ENCODE data around the gene ZNF407.

ZNF407 gene

DNA sequence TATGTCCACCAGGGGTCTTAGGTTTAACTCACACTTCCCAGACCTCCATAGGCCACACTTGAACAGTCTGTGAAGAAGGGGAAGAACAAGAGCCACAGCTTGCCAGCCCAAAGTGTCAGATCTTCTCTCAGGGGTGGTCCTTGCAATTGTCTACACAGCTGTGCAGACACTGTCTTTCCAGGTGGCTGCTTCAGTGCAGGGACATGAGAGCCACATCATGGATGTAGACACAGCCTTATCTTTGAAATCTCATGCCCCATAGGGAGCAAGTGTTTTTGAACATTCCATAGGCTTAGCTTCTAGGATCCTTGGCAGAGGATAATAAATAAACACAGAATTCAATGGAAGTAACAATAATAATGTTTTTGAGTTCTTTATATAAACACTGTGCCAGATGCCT lies 6.7 kb downstream of the ZNF407 start:
- Mint-ChIP-seq H3K27me3 (no peaks in the 10 kb centered on the region), H3K36me3 (ENCODE audit: low read depth) (peaks cover 15% of the 10 kb centered on the region), H3K4me1 (ENCODE audit: low read depth) (peaks cover 31% of the 10 kb centered on the region), H3K27ac (no peak overlapping the region), H3K4me3 (no peak overlapping the region), H3K9me3 (peaks cover 9% of the 10 kb centered on the region)
- intact Hi-C loops (cut with micrococcal nuclease), result no loop called here

- Mint-ChIP-seq H3K36me3 (ENCODE audit: low read depth) (peaks cover 15% of the 10 kb centered on the region), H3K9me3 (peaks cover 9% of the 10 kb centered on the region), H3K4me3 (no peak overlapping the region), H3K27me3 (no peaks in the 10 kb centered on the region), H3K4me1 (ENCODE audit: low read depth) (peaks cover 35% of the 10 kb centered on the region), H3K27ac (no peak overlapping the region)
- intact Hi-C loops (cut with micrococcal nuclease), result no loop called here
Observed at GRCh38 chr18:74604774-74605173, 7.1 kb downstream of the ZNF407 start.

DNA sequence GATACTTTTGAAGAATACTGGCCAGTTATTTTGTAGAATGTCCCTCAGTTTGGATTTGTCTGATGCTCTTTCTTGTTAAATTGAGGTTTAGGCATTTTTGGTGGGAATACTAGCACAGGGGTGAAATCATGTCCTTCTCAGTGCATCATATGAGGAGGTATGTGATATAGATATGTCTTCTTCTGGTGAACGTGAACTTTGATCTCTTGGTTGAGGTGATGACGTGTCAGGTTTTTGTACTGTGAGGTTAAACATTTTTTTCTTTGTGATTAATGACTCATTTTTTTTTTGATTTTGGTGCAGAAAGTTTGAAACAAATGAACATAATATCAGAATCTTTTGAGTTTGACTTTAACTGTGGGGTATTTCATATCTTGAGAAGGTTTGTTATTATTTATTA lies 11.0 kb downstream of the ZNF407 start:
- H3K27ac Mint-ChIP-seq, result no peak overlapping the region
- no peaks in the 10 kb centered on the region for H3K9me3 Mint-ChIP-seq
- no peaks in the 10 kb centered on the region for H3K27me3 Mint-ChIP-seq
- no peak overlapping the region for H3K4me3 Mint-ChIP-seq
- peaks cover 4% of the 10 kb centered on the region for H3K36me3 Mint-ChIP-seq (ENCODE audit: low read depth)
- intact Hi-C loops (cut with micrococcal nuclease), result no loop called here
- peaks cover 33% of the 10 kb centered on the region for H3K4me1 Mint-ChIP-seq (ENCODE audit: low read depth)

GRCh38 chr18:74609535-74609934 lies 11.9 kb downstream of the ZNF407 start:
- intact Hi-C loops (cut with micrococcal nuclease), result no loop called here
- Mint-ChIP-seq H3K36me3 (ENCODE audit: low read depth) (no peaks in the 10 kb centered on the region), H3K4me3 (no peak overlapping the region), H3K4me1 (ENCODE audit: low read depth) (peaks cover 27% of the 10 kb centered on the region), H3K27ac (no peak overlapping the region), H3K27me3 (no peaks in the 10 kb centered on the region), H3K9me3 (no peaks in the 10 kb centered on the region)

DNA sequence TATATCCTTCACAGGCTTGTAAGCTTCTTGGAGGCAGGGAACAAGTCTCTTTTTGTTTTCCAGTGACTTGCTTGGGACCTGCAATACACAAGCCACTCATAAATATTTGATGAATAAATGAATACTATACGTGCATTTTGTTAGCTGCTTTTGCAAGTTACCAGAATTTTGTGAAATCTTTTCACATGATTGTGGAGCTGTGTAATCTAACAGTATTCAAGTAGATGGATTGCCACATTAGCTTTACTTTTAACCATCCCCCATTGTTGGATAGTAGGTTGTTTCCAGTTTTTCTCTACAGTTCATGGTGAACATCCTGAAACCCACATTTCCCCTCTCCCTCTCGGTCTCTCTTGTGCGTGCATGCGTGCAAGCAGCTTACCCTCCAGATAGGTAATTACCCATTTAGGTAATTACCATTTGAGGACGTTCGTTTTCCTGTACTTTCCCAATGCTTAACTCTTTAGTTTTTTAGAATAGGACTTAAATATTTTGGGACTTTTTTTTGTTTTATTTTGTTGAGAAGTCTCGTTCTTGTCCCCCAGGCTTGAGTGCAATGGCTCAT lies 12.5 kb downstream of the ZNF407 start:
- Mint-ChIP-seq H3K27me3 (no peaks in the 10 kb centered on the region), H3K4me3 (no peak overlapping the region), H3K27ac (no peak overlapping the region), H3K4me1 (ENCODE audit: low read depth) (peaks cover 27% of the 10 kb centered on the region), H3K9me3 (no peaks in the 10 kb centered on the region), H3K36me3 (ENCODE audit: low read depth) (no peaks in the 10 kb centered on the region)
- intact Hi-C loops (cut with micrococcal nuclease), result no loop called here

DNA sequence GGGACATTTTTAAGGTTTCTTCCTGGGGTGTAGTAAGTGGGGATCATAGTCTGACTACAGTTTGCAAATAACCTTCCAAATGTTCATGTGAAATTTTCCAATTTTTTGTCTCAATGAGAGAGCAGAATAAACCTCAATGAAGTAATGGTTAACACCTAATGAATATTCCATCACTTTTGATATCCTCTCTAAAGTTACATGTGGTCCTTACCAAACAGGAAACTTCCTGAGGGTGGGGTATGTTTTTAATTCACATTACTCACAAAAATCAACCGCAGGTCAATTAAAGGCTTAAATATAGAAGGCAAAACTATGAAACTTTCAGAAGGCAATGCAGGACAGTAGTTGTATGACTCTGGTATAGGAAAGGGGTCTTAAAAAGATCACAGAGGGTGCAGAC lies 13.2 kb downstream of the ZNF407 start:
- intact Hi-C loops (cut with micrococcal nuclease), result no loop called here
- Mint-ChIP-seq H3K36me3 (ENCODE audit: low read depth) (no peaks in the 10 kb centered on the region), H3K27me3 (no peaks in the 10 kb centered on the region), H3K27ac (no peak overlapping the region), H3K4me1 (ENCODE audit: low read depth) (peaks cover 27% of the 10 kb centered on the region), H3K9me3 (no peaks in the 10 kb centered on the region), H3K4me3 (no peak overlapping the region)

GRCh38 chr18:74611765-74612164 lies 14.1 kb downstream of the ZNF407 start:
- intact Hi-C loops (cut with micrococcal nuclease), result no loop called here
- H3K36me3 Mint-ChIP-seq (ENCODE audit: low read depth), result no peaks in the 10 kb centered on the region
- H3K4me1 Mint-ChIP-seq (ENCODE audit: low read depth), result peaks cover 27% of the 10 kb centered on the region
- no peak overlapping the region for H3K27ac Mint-ChIP-seq
- no peaks in the 10 kb centered on the region for H3K9me3 Mint-ChIP-seq
- no peaks in the 10 kb centered on the region for H3K27me3 Mint-ChIP-seq
- H3K4me3 Mint-ChIP-seq, result no peak overlapping the region

- Mint-ChIP-seq H3K4me3 (no peak overlapping the region), H3K27ac (no peak overlapping the region), H3K4me1 (ENCODE audit: low read depth) (peaks cover 27% of the 10 kb centered on the region)
Observed at GRCh38 chr18:74613381-74613780, 15.7 kb downstream of the ZNF407 start.

GRCh38 chr18:74616494-74616893 lies 18.8 kb downstream of the ZNF407 start:
- no peaks in the 10 kb centered on the region for H3K9me3 Mint-ChIP-seq
- intact Hi-C loops (cut with micrococcal nuclease), result no loop called here
- no peaks in the 10 kb centered on the region for H3K27me3 Mint-ChIP-seq
- no peak overlapping the region for H3K4me3 Mint-ChIP-seq
- no peak overlapping the region for H3K27ac Mint-ChIP-seq
- H3K4me1 Mint-ChIP-seq (ENCODE audit: low read depth), result peaks cover 6% of the 10 kb centered on the region
- H3K36me3 Mint-ChIP-seq (ENCODE audit: low read depth), result no peaks in the 10 kb centered on the region

More at GRCh38 chr18:74613381-74613780, 15.7 kb downstream of the ZNF407 start:
- H3K9me3 Mint-ChIP-seq, result no peaks in the 10 kb centered on the region
- intact Hi-C loops (cut with micrococcal nuclease), result no loop called here
- H3K36me3 Mint-ChIP-seq (ENCODE audit: low read depth), result no peaks in the 10 kb centered on the region
- H3K27me3 Mint-ChIP-seq, result no peaks in the 10 kb centered on the region

DNA sequence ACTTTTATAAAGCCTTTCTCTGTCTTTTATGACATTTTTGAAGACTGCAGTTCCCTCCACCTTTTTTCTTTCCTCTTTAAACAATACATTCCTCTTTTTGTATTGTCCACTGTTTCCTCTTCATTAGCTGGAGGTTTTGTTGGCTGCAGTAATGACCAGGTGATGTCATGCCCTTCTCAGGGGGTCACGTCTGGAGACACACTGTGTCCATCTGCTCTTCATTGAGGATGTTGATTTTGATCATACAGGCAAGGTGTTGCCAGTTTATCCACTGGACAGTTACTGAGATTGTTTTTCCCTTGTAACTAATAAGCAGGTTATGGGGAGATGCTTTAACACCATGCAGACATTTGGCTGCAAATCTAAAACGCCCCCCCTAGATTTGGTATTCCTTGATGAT lies 19.8 kb downstream of the ZNF407 start:
- no peak overlapping the region for H3K27ac Mint-ChIP-seq
- no peaks in the 10 kb centered on the region for H3K36me3 Mint-ChIP-seq (ENCODE audit: low read depth)
- intact Hi-C loops (cut with micrococcal nuclease), result no loop called here
- H3K4me1 Mint-ChIP-seq (ENCODE audit: low read depth), result peaks cover 5% of the 10 kb centered on the region
- H3K9me3 Mint-ChIP-seq, result no peaks in the 10 kb centered on the region
- H3K27me3 Mint-ChIP-seq, result no peaks in the 10 kb centered on the region
- H3K4me3 Mint-ChIP-seq, result no peak overlapping the region

DNA sequence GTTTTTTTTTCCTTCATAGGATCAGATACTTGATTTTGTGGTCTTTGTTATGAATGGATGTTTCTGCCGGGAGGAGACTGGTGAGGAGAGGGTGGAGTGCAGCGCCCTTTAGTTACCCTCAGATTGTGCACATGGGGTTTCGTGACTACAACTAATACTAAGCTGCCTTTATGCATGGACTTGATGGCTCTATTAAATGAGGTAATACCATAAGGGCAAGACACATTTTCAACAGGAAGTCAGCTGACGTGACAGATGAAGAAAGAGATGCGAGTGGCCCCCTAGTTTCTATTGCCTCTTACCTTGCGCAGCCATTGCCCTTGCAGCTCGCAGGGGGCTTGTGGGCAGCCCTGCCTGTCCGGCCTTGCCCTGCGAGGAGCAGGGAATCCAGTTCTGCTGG lies 24.4 kb downstream of the ZNF407 start:
- no peaks in the 10 kb centered on the region for H3K27me3 Mint-ChIP-seq
- intact Hi-C loops (cut with micrococcal nuclease), result no loop called here
- H3K4me3 Mint-ChIP-seq, result no peak overlapping the region
- peaks cover 4% of the 10 kb centered on the region for H3K4me1 Mint-ChIP-seq (ENCODE audit: low read depth)
- no peaks in the 10 kb centered on the region for H3K9me3 Mint-ChIP-seq
- H3K36me3 Mint-ChIP-seq (ENCODE audit: low read depth), result no peaks in the 10 kb centered on the region
- H3K27ac Mint-ChIP-seq, result no peak overlapping the region

DNA sequence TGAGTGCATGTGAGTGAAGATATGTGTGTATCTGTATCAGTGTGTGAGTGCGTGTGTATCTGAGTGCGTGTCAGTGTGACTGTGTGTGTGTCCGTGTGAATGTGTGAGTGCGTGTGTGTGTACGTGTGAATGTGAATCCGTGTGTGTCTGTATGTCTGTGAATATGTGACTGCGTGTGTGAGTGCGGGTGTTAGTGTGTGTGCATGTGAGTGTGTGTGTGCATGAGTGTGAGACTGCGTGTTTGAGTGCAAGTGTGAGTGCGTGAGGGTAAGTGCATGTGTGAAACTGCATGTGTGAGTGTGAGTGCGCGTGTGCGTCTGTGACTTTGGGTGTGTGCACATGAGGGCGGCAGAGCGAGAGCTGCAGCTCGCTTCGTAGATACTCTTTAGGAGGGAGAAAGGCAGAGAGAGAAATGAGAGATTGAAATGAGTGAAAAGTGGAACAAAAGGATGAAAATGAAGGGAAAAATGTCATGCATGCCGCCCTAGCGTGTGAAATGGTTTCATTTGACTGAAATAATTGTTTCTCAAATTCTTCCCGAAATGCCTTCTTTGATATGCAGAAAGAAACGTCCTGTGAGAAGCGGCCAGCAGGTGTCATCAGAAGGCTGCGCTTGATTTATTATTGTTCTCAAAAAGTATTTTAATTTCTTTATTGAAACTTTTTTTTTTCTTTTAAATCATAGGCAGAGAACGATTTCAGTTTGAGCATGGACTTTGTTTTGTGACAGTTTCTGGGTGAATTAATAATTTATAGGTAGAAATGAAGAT lies 25.6 kb downstream of the ZNF407 start:
- intact Hi-C loops (cut with micrococcal nuclease), result no loop called here
- H3K4me1 Mint-ChIP-seq (ENCODE audit: low read depth), result peaks cover 12% of the 10 kb centered on the region
- no peaks in the 10 kb centered on the region for H3K27me3 Mint-ChIP-seq
- no peaks in the 10 kb centered on the region for H3K36me3 Mint-ChIP-seq (ENCODE audit: low read depth)
- no peaks in the 10 kb centered on the region for H3K9me3 Mint-ChIP-seq
- H3K27ac Mint-ChIP-seq, result no peak overlapping the region
- H3K4me3 Mint-ChIP-seq, result no peak overlapping the region

- H3K9me3 Mint-ChIP-seq, result no peaks in the 10 kb centered on the region
- no peak overlapping the region for H3K4me3 Mint-ChIP-seq
- H3K27ac Mint-ChIP-seq, result no peak overlapping the region
- intact Hi-C loops (cut with micrococcal nuclease), result no loop called here
- H3K4me1 Mint-ChIP-seq (ENCODE audit: low read depth), result peaks cover 12% of the 10 kb centered on the region
- no peaks in the 10 kb centered on the region for H3K27me3 Mint-ChIP-seq
- H3K36me3 Mint-ChIP-seq (ENCODE audit: low read depth), result no peaks in the 10 kb centered on the region
Observed at GRCh38 chr18:74624466-74624865, 26.8 kb downstream of the ZNF407 start.

GRCh38 chr18:74625157-74625556 lies 27.5 kb downstream of the ZNF407 start:
- H3K36me3 Mint-ChIP-seq (ENCODE audit: low read depth), result no peaks in the 10 kb centered on the region
- H3K9me3 Mint-ChIP-seq, result no peaks in the 10 kb centered on the region
- H3K27me3 Mint-ChIP-seq, result no peaks in the 10 kb centered on the region
- H3K4me1 Mint-ChIP-seq (ENCODE audit: low read depth), result peaks cover 12% of the 10 kb centered on the region
- no peak overlapping the region for H3K4me3 Mint-ChIP-seq
- intact Hi-C loops (cut with micrococcal nuclease), result no loop called here
- H3K27ac Mint-ChIP-seq, result no peak overlapping the region

Data from dendritic cell treated with granulocyte-macrophage colony-stimulating factor and Interleukin-4, amounts not matched to agents 40 ng/mL and 50 ng/mL, for 4 days (primary cell).